HEK293 (cell line): ENCODE results near the gene CTR9.
A peak's percentile ranks its signal among the peaks of the same experiment; 100 is the strongest.

ENCODE experiments used
- CTCF ChIA-PET: fragments of 350-600 bp; formaldehyde crosslinking; extraction: SDS; loops from one replicate; lab custom pipeline; 2021; ENCODE audit warnings: antibody characterized with exemption; lab: Yijun Ruan, JAX
- POLR2A ChIA-PET: fragments of 300-600 bp; formaldehyde crosslinking; extraction: SDS; loops from one replicate; lab custom pipeline; 2020; ENCODE audit warnings: antibody characterized with exemption, inconsistent platforms; lab: Yijun Ruan, JAX
- H3K27ac ChIP-seq: fragments of 200-500 bp; sonication (Bioruptor generic); 2 replicates; pipeline ENCODE4 v1.5.1; 2014; ENCODE audit warnings: low read depth, low read length, control low read depth, inconsistent platforms; ENCODE audit errors: extremely low read depth
- H3K36me3 ChIP-seq, 2 experiments: fragments of 200-500 bp in 1 of 2; sonication (Bioruptor generic) in 1 of 2; 1 replicate in 1 of 2; 2 replicates in 1 of 2; pipeline ENCODE4 v1.5.1; 2014 to 2017; ENCODE audit warnings: inconsistent platforms in 2 of 2, low read length in 2 of 2; ENCODE audit not compliant: control insufficient read depth in 2 of 2, insufficient read depth in 1 of 2
- H3K4me1 ChIP-seq: fragments of 200-500 bp; sonication (Bioruptor generic); 2 replicates; pipeline ENCODE4 v1.5.1; 2014; ENCODE audit warnings: mild to moderate bottlenecking, low read length, inconsistent platforms; ENCODE audit not compliant: control insufficient read depth, insufficient read depth
- H3K4me3 ChIP-seq: 2 replicates; pipeline ENCODE4 v1.5.1; 2011; ENCODE audit warnings: low read depth, mild to moderate bottlenecking, control low read depth, low read length, moderate library complexity
- H3K9me3 ChIP-seq: fragments of 200-500 bp; sonication (Bioruptor generic); 2 replicates; pipeline ENCODE4 v1.5.1; 2014; ENCODE audit warnings: low read depth, low read length, inconsistent platforms; ENCODE audit not compliant: control insufficient read depth, insufficient read depth
- EGR2 ChIP-seq: fragments of 450-650 bp; formaldehyde crosslinking; IDR thresholded peaks from 2 replicates; pipeline ENCODE4 v1.5.1; 2016; ENCODE audit warnings: low read depth, missing biosample characterization, missing genetic modification characterization
- HOXC10 ChIP-seq: sonication (generic); formaldehyde crosslinking; IDR thresholded peaks from 2 replicates; pipeline ENCODE4 v1.8.1; 2023; ENCODE audit warnings: mild to moderate bottlenecking, missing genetic modification reagents
- KLF16 ChIP-seq: fragments of 450-650 bp; formaldehyde crosslinking; IDR thresholded peaks from 2 replicates; pipeline ENCODE4 v1.5.1; 2017; ENCODE audit warnings: missing biosample characterization, missing genetic modification characterization
- SETDB1 ChIP-seq: IDR thresholded peaks from one replicate; pipeline ENCODE4 v1.6.1; 2017; ENCODE audit warnings: mild to moderate bottlenecking, low read length, moderate library complexity, mixed read lengths; ENCODE audit not compliant: insufficient read length
- WT1 ChIP-seq: fragments of 450-650 bp; formaldehyde crosslinking; IDR thresholded peaks from 2 replicates; pipeline ENCODE4 v1.5.1; 2016; ENCODE audit warnings: missing biosample characterization, missing genetic modification characterization
- ZFHX2 ChIP-seq: fragments of 450-650 bp; formaldehyde crosslinking; conservative IDR thresholded peaks from 2 replicates; pipeline ENCODE4 v1.5.1; 2016; ENCODE audit warnings: missing biosample characterization, missing genetic modification characterization
- ZIC2 ChIP-seq: fragments of 450-650 bp; formaldehyde crosslinking; IDR thresholded peaks from 2 replicates; pipeline ENCODE4 v1.5.1; 2016; ENCODE audit warnings: missing biosample characterization, missing genetic modification characterization
- ZNF555 ChIP-seq: fragments of 450-650 bp; formaldehyde crosslinking; conservative IDR thresholded peaks from 2 replicates; pipeline ENCODE4 v1.5.1; 2017; ENCODE audit warnings: missing biosample characterization, mild to moderate bottlenecking, missing genetic modification characterization, inconsistent platforms
- ZNF558 ChIP-seq: fragments of 450-650 bp; formaldehyde crosslinking; IDR thresholded peaks from 2 replicates; pipeline ENCODE4 v1.5.1; 2016; ENCODE audit warnings: missing biosample characterization, missing genetic modification characterization
- ZNF596 ChIP-seq: fragments of 450-650 bp; IDR thresholded peaks from 2 replicates; pipeline ENCODE4 v1.5.0; 2018; ENCODE audit warnings: missing biosample characterization, mild to moderate bottlenecking, missing genetic modification characterization, moderate library complexity
- ZNF776 ChIP-seq: fragments of 450-650 bp; formaldehyde crosslinking; IDR thresholded peaks from 2 replicates; pipeline ENCODE4 v1.5.0; 2017; ENCODE audit warnings: missing biosample characterization, missing genetic modification characterization, borderline replicate concordance
- ZSCAN23 ChIP-seq: fragments of 450-650 bp; formaldehyde crosslinking; IDR thresholded peaks from 2 replicates; pipeline ENCODE4 v1.5.1; 2016; ENCODE audit warnings: missing biosample characterization, missing genetic modification characterization
- TF ChIP-seq, protein P1 (sequence below): fragments of 450-650 bp; formaldehyde crosslinking; conservative IDR thresholded peaks from 2 replicates; pipeline ENCODE4 v1.5.1; 2016; ENCODE audit warnings: low read depth, missing biosample characterization, missing genetic modification characterization
- TF ChIP-seq, protein P2 (sequence below): fragments of 450-650 bp; formaldehyde crosslinking; IDR thresholded peaks from 2 replicates; pipeline ENCODE4 v1.5.1; 2016; ENCODE audit warnings: missing biosample characterization, missing genetic modification characterization

The CTR9 gene

DNA sequence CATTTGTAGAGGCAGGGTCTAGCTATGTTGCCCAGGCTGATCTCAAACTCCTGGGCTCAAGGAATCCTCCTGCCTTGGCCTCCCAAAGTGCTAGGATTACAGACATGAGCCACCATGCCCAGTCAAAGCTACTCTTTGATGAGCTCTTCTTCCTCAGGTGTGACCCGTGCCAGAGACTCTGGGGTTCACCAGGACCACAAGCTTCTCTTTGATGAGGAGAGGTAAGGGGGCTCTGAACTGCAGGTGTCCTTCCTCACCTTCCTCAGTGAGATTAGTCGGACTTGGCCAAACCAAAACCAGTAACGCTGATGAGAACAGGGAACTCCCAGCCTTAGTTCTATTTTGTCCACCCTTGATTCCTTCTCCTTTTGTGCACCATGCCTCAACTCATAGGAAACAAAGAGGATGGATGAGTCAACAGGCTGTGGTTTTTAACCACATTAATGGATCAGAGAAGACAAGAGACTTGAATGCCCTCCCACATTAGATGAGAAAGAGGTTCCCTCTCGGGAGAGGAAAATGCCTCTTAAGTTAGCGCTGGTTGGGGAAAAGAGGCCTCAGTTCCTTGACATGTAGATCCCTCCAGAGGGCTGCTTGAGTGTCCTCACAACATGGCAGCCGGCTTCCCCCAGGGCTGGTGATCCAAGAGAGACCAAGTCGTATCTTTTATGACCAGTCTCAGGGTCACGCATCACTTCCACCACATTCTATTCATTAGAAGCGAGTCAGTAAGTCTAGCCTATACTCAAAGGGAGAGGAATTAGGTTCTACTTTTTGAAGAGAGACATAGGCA lies 25.7 kb upstream of the CTR9 start:
- POLR2A ChIA-PET, result no interaction called here

DNA sequence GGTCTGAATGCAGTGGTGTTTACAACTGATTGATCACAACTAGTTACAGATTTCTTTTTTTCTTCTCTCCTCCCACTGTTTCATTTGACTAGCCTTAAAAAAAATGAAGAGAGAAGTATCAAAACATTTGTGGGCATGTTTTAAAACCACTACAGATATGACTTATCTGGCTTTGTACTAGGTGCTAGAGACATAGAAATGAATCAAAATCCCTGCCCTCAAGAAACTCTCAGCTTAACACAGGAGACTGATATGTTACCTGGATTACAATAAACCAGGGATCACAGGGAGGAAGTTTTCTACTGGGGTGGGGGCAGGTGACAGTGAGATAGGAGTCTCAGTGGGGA lies 25.2 kb upstream of the CTR9 start:
- TF ChIP-seq ZNF558 (tag by site-specific recombination) (no peak), HOXC10 (CRISPR knock-in tag) (no peak), ZSCAN23 (tag by site-specific recombination) (no peak), ZNF776 (no peak), ZNF596 (no peak), ZNF555 (tag by site-specific recombination) (no peak), KLF16 (no peak)
- TF ChIP-seq, protein P1, sequence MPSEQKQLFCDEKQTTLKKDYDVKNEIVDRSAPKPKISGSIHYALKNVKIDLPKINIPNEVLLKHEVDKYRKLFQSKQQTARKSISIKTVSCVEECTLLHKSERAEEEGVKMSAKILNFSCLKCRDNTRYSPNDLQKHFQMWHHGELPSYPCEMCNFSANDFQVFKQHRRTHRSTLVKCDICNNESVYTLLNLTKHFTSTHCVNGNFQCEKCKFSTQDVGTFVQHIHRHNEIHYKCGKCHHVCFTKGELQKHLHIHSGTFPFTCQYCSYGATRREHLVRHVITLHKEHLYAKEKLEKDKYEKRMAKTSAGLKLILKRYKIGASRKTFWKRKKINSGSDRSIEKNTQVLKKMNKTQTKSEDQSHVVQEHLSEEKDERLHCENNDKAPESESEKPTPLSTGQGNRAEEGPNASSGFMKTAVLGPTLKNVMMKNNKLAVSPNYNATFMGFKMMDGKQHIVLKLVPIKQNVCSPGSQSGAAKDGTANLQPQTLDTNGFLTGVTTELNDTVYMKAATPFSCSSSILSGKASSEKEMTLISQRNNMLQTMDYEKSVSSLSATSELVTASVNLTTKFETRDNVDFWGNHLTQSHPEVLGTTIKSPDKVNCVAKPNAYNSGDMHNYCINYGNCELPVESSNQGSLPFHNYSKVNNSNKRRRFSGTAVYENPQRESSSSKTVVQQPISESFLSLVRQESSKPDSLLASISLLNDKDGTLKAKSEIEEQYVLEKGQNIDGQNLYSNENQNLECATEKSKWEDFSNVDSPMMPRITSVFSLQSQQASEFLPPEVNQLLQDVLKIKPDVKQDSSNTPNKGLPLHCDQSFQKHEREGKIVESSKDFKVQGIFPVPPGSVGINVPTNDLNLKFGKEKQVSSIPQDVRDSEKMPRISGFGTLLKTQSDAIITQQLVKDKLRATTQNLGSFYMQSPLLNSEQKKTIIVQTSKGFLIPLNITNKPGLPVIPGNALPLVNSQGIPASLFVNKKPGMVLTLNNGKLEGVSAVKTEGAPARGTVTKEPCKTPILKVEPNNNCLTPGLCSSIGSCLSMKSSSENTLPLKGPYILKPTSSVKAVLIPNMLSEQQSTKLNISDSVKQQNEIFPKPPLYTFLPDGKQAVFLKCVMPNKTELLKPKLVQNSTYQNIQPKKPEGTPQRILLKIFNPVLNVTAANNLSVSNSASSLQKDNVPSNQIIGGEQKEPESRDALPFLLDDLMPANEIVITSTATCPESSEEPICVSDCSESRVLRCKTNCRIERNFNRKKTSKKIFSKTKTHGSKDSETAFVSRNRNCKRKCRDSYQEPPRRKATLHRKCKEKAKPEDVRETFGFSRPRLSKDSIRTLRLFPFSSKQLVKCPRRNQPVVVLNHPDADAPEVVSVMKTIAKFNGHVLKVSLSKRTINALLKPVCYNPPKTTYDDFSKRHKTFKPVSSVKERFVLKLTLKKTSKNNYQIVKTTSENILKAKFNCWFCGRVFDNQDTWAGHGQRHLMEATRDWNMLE (tag by site-specific recombination), result no peak
- Histone ChIP-seq H3K9me3 (no peaks in the 10 kb centered on the region), H3K4me1 (no peaks in the 10 kb centered on the region), H3K4me3 (no peak overlapping the region), H3K36me3 (no peaks in the 10 kb centered on the region), H3K27ac (no peak overlapping the region)
- ChIA-PET POLR2A (no interaction called here), CTCF (interaction anchor here (1.7 kb wide), 1 partner anchor 9 kb away, joined by 5 read pairs; no protein-coding TSS in a partner anchor)

More for the DNA sequence above, 25.7 kb upstream of the CTR9 start:
- Histone ChIP-seq H3K36me3 (no peaks in the 10 kb centered on the region), H3K27ac (no peak overlapping the region), H3K9me3 (no peaks in the 10 kb centered on the region), H3K4me1 (no peaks in the 10 kb centered on the region), H3K4me3 (no peak overlapping the region)
- CTCF ChIA-PET, result interaction anchor here (0.6 kb wide), 1 partner anchor 632 kb away, joined by 3 read pairs; no protein-coding TSS in a partner anchor
- no peak for TF ChIP-seq WT1 (tag by site-specific recombination)
- TF ChIP-seq SETDB1, result peak; percentile 49

DNA sequence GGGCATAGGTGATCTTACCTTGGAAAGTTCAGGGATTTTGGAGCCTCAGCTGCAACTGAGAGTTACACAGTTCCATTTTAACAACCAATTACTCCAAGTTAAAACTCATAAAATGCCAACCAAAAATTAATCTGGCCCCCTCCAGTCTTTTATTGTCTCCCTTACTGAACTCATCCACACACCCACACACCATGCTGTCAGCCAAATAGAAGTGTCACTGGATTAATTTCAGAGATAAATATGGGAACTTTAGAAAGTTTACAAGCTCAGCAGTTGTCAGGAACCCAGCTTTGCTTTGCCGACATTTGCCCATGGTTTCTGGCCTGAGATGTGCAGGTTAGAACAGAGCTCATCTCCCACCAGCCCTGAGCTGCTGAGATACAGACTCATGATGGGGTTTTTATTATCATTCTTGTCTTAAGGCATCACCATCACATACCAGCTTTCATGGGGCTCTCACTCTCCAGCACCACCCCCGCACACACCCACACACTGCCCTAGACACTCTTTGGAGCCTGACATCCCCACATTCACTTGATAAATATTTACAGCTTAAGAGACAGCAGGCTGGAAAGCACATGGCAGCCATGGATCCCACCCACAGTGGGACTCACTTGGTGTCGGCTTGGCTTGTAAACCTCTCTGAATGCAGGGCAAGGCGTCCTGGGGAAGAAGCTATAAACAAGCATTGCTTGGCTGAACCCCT lies 23.7 kb upstream of the CTR9 start:
- ChIA-PET POLR2A (interaction anchor here (0.7 to 0.8 kb wide), 2 partner anchors 24 to 272 kb away, joined by 4 to 5 read pairs; partner anchors contain the start of genes AMPD3 and CTR9), CTCF (interaction anchor here (0.7 to 1.7 kb wide), 5 partner anchors 8 to 1187 kb away, joined by 3 to 9 read pairs (median 4); no protein-coding TSS in a partner anchor)
- H3K27ac ChIP-seq, result no peak overlapping the region
- no peaks in the 10 kb centered on the region for H3K36me3 ChIP-seq
- H3K4me3 ChIP-seq, result no peak overlapping the region
- peak; percentile 95 for TF ChIP-seq ZFHX2 (tag by site-specific recombination)
- TF ChIP-seq ZIC2 (tag by site-specific recombination), result peak; percentile 69; the same call in 1 of the 2 replicates
- peak; percentile 91 for TF ChIP-seq EGR2
- TF ChIP-seq, protein P2, sequence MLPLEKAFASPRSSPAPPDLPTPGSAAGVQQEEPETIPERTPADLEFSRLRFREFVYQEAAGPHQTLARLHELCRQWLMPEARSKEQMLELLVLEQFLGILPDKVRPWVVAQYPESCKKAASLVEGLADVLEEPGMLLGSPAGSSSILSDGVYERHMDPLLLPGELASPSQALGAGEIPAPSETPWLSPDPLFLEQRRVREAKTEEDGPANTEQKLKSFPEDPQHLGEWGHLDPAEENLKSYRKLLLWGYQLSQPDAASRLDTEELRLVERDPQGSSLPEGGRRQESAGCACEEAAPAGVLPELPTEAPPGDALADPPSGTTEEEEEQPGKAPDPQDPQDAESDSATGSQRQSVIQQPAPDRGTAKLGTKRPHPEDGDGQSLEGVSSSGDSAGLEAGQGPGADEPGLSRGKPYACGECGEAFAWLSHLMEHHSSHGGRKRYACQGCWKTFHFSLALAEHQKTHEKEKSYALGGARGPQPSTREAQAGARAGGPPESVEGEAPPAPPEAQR (tag by site-specific recombination), result no peak
- no peaks in the 10 kb centered on the region for H3K9me3 ChIP-seq
- H3K4me1 ChIP-seq, result no peaks in the 10 kb centered on the region
